Vagina (tissue), 2 donors: ENCODE data around the gene HIVEP2.

Experiments used
- POLR2AphosphoS5 ChIP-seq, 2 donors: sonication (generic); formaldehyde crosslinking; IDR thresholded peaks; one replicate each; pipeline ENCODE4 v1.9.0; 2017; ENCODE audit warnings: antibody characterized with exemption in 2 of 2, mild to moderate bottlenecking in 2 of 2, low read depth in 1 of 2; ENCODE audit not compliant: insufficient read depth in 1 of 2
- TF ChIP-seq, protein P1 (sequence below), 3 experiments: fragments of 450-650 bp in 2 of 3; fragments of 200-600 bp in 1 of 3; sonication (generic) in 1 of 3; IDR thresholded peaks; one replicate each; pipeline ENCODE4 v1.5.1; 2017 to 2019; ENCODE audit warnings: antibody characterized with exemption in 3 of 3, mild to moderate bottlenecking in 2 of 3, moderate library complexity in 2 of 3

DNA sequence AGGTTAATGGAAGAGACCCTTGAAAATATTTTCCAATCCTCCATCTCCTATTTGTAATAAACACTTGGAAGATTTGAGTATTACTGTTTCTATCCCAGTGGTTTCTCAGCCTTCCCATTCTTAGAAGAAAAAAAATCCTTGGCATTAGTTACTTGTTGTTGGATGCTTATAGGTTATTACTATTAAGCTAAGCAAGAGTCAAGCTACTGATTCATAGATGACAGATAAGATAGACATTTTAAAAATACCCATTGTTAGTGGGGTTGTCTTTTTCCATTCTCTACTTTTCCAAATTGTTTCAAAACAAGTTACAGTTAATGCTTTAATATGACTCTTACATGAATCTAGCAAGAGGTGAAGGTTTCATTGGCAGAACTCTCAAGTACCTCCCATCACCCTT, 158.5 kb downstream of the HIVEP2 start:
- TF ChIP-seq, protein P1, sequence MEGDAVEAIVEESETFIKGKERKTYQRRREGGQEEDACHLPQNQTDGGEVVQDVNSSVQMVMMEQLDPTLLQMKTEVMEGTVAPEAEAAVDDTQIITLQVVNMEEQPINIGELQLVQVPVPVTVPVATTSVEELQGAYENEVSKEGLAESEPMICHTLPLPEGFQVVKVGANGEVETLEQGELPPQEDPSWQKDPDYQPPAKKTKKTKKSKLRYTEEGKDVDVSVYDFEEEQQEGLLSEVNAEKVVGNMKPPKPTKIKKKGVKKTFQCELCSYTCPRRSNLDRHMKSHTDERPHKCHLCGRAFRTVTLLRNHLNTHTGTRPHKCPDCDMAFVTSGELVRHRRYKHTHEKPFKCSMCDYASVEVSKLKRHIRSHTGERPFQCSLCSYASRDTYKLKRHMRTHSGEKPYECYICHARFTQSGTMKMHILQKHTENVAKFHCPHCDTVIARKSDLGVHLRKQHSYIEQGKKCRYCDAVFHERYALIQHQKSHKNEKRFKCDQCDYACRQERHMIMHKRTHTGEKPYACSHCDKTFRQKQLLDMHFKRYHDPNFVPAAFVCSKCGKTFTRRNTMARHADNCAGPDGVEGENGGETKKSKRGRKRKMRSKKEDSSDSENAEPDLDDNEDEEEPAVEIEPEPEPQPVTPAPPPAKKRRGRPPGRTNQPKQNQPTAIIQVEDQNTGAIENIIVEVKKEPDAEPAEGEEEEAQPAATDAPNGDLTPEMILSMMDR (IDR thresholded peaks at IDR 0.05) = no peak
- TF ChIP-seq POLR2AphosphoS5 (IDR thresholded peaks at IDR 0.05; ENCODE audit: insufficient read depth in 1 of 2, low read depth in 1 of 2) = no peak
